IMR-90 (cell line): ENCODE measurements around the gene TMEM219.

Source experiments
- CTCF ChIP-seq: conservative IDR thresholded peaks from 2 replicates; pipeline ENCODE4 v1.5.1; 2012; ENCODE audit warnings: mild to moderate bottlenecking, low read depth, low read length, improper control_type of control experiment
- RAD21 ChIP-seq: IDR thresholded peaks from 2 replicates; pipeline ENCODE4 v1.6.1; 2012; ENCODE audit warnings: low read length, improper control_type of control experiment

DNA sequence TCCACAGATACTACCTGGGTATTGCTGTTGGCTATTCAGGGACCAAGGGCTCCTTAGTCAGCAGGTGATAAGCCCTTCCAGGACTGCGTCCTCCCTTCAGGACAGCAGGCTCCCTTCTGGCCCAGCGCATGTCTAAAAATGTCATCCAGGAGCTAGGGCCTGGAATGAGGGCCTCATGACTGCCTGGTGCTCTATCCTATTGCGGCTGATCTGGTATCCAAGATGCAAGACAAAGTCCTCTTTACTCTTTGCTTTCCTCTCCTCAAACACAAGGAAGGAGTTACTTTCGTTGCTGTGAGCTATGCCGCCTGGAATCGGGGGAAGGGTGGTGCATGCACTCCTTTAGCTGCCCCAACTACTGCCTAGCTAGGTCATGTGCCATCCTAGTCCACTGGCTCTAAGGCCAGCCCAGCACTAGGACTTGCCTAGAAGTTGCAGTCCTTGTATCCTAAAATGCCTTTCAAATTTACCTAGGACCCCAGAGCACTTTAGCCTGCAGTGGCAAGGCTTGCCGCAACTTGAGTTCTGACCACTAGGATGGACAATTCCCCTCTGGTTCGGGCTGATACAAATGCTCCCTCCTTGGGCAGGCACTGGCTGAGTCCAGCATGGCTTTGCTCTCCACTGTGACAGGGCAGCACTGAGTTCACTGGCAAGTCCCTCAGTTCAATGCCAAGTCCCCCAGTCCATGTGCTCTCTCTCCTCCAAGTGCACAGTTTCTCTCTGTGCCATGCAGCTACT, 10.1 kb upstream of the TMEM219 start:
- no peak for TF ChIP-seq RAD21
- TF ChIP-seq CTCF = no peak
